ENCODE data around the gene GNG5. TPM values are rescaled to one million over a fixed set of nuclear protein-coding genes. Genes with fewer than 3 reads are reported as not detected.
"Not testable (repeated sequence)": the region's sequence is repeated elsewhere in the genome, so short reads cannot be mapped to it uniquely, and the experiment has no call there.

Gene GNG5
- total RNA-seq, 1 donor from 2014 or later, result 93.2 TPM

- no peak for DNase-seq (ENCODE audit: low spot score)
These were observed 16.6 kb downstream of the GNG5 start for GRCh38 chr1:84489766-84490165.

- no peak for DNase-seq (ENCODE audit: low spot score)
These were observed 18.3 kb downstream of the GNG5 start for GRCh38 chr1:84488107-84488506.

- no peak for DNase-seq (ENCODE audit: low spot score)
These were observed 25.1 kb downstream of the GNG5 start for GRCh38 chr1:84481317-84481716.

GRCh38 chr1:84480650-84481049, 25.7 kb downstream of the GNG5 start:
- no peak for DNase-seq (ENCODE audit: low spot score)

- DNase-seq (ENCODE audit: low spot score), result no peak
These were observed 26.4 kb downstream of the GNG5 start for GRCh38 chr1:84479998-84480397.

- peak; percentile 70 for DNase-seq (ENCODE audit: low spot score)
These were observed 27.2 kb downstream of the GNG5 start, which contains the start of gene RPF1 for GRCh38 chr1:84478876-84479868. TSS of gene RPF1 (plus strand) at chr1:84479266. CDS start at chr1:84479282, 16 bp downstream.

- DNase-seq (ENCODE audit: low spot score), result no peak
These were observed 30.2 kb downstream of the GNG5 start for GRCh38 chr1:84476225-84476624.

- no peak for DNase-seq (ENCODE audit: low spot score)
These were observed 39.1 kb downstream of the GNG5 start for GRCh38 chr1:84467298-84467697.

GRCh38 chr1:84462118-84462517, 44.3 kb downstream of the GNG5 start:
- no peak for DNase-seq (ENCODE audit: low spot score)

GRCh38 chr1:84452436-84452835, 53.9 kb downstream of the GNG5 start:
- DNase-seq (ENCODE audit: low spot score), result no peak

- DNase-seq (ENCODE audit: low spot score), result no peak
These were observed 55.5 kb downstream of the GNG5 start for GRCh38 chr1:84450910-84451309.

- DNase-seq (ENCODE audit: low spot score), result not testable (repeated sequence)
These were observed 57.7 kb downstream of the GNG5 start for GRCh38 chr1:84448704-84449103.

Other genes starting within 250 kb of the GNG5 start
- gene SAMD13, start 204.9 kb downstream of the GNG5 start, total RNA-seq, result 4.1 TPM
- 0.17 TPM for gene DNASE2B, start 108.1 kb downstream of the GNG5 start, total RNA-seq
- 22.4 TPM for gene RPF1, start 27.3 kb downstream of the GNG5 start, total RNA-seq
- gene SPATA1, start 195 bp downstream of the GNG5 start, total RNA-seq, result 2.2 TPM
- gene CTBS, start 67.9 kb upstream of the GNG5 start, total RNA-seq, result 18.5 TPM
- 22.3 TPM for gene SSX2IP, start 183.9 kb upstream of the GNG5 start, total RNA-seq

Data from mucosa of gallbladder (tissue), 1 donor.